ENCODE measurements around the gene AKAP9. TPM values are rescaled to one million over a fixed set of nuclear protein-coding genes. Genes with fewer than 3 reads are reported as not detected.

AKAP9 gene
- total and polyA plus RNA-seq, 9 of the 15 experiments (the other 6 are each of a cell fraction or from before 2014, with no cell fraction given): 25.5 to 80.9 (median 46.3) TPM

- no peak for ATAC-seq
- TF ChIP-seq E2F3 (CRISPR knock-in tag; IDR thresholded peaks at IDR 0.05) (no peak), DMBX1 (CRISPR knock-in tag; IDR thresholded peaks at IDR 0.05; ENCODE audit: borderline replicate concordance) (no peak), ZNF785 (CRISPR knock-in tag; IDR thresholded peaks at IDR 0.05) (no peak), EGR1 (conservative IDR thresholded peaks at IDR 0.05) (no peak), GTF2E2 (tag; IDR thresholded peaks at IDR 0.05) (no peak), MEF2D (tag; conservative IDR thresholded peaks at IDR 0.05; ENCODE audit: low read depth) (no peak), ZNF318 (IDR thresholded peaks at IDR 0.05; ENCODE audit: borderline replicate concordance in 1 of 2, low read depth in 1 of 2) (no peak), STAT5B (CRISPR knock-in tag; IDR thresholded peaks at IDR 0.05) (no peak), ZNF830 (CRISPR knock-in tag; IDR thresholded peaks at IDR 0.05) (no peak), ZNF507 (tag; conservative IDR thresholded peaks at IDR 0.05) (no peak)
Measured at GRCh38 chr7:92064438-92065029, 123.9 kb downstream of the AKAP9 start.

More at GRCh38 chr7:92064438-92065029, 123.9 kb downstream of the AKAP9 start:
- Histone ChIP-seq H3K27ac (ENCODE audit: extremely low read depth, low read depth, low read length) (no peak overlapping the region), H3K27me3 (ENCODE audit: control insufficient read depth in 2 of 2, insufficient read depth in 2 of 2, low read length in 2 of 2) (no peaks in the 10 kb centered on the region), H3K4me3 (no peak overlapping the region), H3K9ac (ENCODE audit: insufficient read depth in 1 of 2, low read depth in 2 of 2, low read length in 2 of 2) (no peak overlapping the region), H3K79me2 (ENCODE audit: control insufficient read depth, insufficient read depth, low read length) (no peaks in the 10 kb centered on the region), H2AFZ (ENCODE audit: low read depth, low read length) (no peak overlapping the region), H3K4me1 (replicated peaks in 1 of 2; ENCODE audit: control insufficient read depth in 2 of 2, insufficient read depth in 2 of 2, low read length in 2 of 2) (no peaks in the 10 kb centered on the region), H3K4me2 (ENCODE audit: insufficient read depth, low read length) (no peak overlapping the region), H3K9me1 (ENCODE audit: control insufficient read depth, insufficient read depth, low read length) (no peaks in the 10 kb centered on the region), H4K20me1 (replicated peaks; ENCODE audit: control insufficient read depth, insufficient read depth, low read length) (no peaks in the 10 kb centered on the region), H3K9me3 (replicated peaks; ENCODE audit: control insufficient read depth, insufficient read depth, low read depth, low read length) (no peaks in the 10 kb centered on the region), H3K36me3 (ENCODE audit: control insufficient read depth, insufficient read depth, low read length) (peaks cover 37% of the 10 kb centered on the region; the same call in 2 of the 3 replicates)
- FAIRE-seq (no peak), DNase-seq (ENCODE audit: extremely low read depth in 1 of 4, low spot score in 3 of 4) (no peak)
- in situ Hi-C loops (cut with MboI): no loop called here
- POLR2A ChIA-PET: no interaction called here
- CTCF ChIA-PET (ENCODE audit: low intra/inter-chr PET ratio): no interaction called here
- intact Hi-C loops (cut with micrococcal nuclease): no loop called here
- no TSS peak for BruUV-seq (replicated peaks)
- 83% methylated on average over 2 of the region's 2 CpGs for WGBS (ENCODE audit: insufficient coverage, low coverage, missing lambda C conversion rate)
